HG02981 (cell line): ENCODE data around the gene PADI1.

ENCODE experiments used
- ATAC-seq: cut with Tn5 transposase; IDR thresholded peaks from one replicate; pipeline ENCODE4 v1.9.1; 2021; ENCODE audit warnings: mild to moderate bottlenecking, moderate library complexity; ENCODE audit not compliant: unreplicated experiment

Gene PADI1

DNA sequence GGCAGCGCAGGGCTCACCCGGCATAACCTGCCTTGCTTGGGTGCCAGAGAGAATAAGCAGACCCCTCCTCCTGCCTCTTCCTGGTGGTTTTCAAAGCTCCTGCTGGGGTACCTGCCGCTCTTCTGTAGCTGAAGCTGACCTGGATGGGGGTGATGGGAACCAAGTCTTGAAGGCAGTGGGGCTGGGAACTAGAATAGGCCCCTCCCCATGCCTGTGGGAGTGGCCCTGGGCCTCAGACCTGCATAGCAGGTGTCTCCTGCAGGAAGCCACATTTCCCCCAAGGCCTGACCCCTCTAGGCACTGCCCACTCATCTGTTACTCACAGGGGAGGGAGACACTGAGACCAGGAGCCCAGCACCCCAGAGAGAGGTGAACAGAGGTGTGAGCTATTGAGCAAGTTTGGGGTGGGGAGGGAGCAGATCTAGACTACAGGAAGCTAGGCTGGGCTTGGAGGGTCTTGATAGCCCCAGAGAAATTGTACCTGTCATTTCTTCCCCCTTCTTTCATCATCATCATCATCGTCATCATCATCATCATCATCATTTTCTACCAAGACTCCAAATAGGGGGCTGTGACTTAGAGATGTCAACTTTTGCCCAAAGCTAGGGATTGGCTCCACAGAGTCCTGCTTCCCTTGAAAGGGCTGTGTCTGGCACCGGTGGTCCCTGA is 10.1 kb downstream of the PADI1 start:
- no peak for ATAC-seq

DNA sequence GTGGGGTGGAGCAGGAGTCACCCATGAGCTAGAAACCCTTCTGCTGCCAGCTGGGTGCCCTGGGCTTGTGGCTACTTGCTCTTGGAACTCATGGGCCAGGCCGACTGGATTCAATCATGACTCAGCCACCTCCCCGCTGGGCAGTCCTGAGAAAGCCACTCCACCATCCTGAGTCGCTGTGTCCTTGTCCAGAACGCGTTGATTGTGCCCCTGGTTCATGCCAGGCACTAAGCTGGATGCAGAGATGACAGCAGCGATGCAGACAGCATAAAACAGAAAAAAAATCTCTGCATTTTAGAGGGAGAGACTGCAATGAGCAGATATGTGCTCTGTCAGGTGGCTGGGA is 10.6 kb downstream of the PADI1 start:
- ATAC-seq: no peak

DNA sequence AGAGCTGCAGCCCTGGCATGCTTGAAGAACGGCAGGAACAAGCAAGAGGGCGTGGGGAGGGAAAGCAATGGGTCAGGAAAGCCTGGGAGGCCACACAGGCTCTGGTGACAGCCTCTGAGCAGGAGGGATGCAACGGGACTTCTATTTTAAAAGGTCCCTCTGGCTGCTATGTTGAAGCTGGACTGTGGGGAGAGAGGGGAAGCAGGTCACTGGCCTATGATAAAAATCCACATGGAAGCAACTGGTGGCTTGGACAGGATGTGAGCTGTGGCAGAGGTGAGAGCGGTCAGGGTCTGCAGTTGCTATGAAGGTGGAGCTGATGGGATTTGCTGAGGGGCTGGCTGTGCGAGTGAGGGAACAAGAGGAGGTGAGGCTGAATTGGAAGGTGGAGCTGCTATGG is 11.2 kb downstream of the PADI1 start:
- no peak for ATAC-seq

DNA sequence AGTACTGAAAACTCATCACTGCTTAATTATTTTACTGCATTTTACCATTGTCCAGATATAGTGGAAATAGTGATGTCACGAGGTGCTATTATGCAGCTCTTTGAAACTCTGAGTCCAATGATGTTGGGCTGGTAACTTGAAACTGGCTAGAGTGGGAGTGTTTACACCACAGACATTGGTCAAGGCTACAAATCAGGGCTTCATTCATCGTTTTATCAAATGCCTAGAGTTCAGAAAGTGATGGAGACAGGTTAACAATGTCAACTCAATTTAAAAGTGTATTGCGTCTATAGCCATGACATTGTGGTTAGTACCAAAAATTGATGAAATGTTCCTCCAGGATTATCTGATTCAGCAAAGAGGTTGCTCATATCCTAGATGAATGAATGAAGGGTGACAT is 12.7 kb downstream of the PADI1 start:
- ATAC-seq: no peak

DNA sequence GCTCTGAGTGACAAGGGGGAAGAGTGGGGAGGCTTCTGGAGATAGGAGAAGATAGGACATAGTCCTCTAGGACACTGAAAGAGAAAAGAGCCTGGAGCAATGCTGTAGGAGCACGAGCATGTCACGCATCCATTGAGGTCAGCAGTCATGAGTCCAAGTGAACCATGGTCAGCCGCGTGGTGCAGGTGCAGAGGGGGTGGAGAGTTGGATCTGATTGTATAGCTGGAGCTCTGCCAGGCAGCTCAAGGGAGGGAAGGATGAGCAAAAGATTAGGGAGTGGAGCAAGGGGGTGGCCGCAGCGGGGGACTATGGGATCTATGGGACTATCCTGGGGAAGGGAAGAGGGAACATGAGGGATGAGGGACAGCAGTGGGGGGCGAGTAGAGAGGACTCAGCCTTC is 14.0 kb downstream of the PADI1 start:
- no peak for ATAC-seq

DNA sequence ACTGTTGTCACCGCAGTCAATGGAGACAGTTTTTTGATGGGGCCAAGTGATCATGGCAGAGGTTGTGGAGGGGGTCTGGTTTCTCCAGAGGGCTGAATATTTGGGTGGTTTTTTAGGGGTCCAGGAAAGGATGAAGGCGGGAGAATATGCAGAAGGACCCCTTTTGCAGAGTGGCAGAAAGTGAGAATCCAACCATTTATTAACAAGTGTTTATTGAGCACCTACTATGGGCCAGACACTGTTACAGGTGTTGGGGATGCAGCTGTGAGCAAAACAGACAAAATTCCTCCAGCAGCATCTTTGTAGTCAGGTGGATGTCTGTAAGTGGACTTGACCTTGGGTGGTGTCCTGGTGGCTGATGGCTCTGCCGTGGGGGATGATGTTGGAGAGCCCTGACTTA is 15.4 kb downstream of the PADI1 start:
- no peak for ATAC-seq

DNA sequence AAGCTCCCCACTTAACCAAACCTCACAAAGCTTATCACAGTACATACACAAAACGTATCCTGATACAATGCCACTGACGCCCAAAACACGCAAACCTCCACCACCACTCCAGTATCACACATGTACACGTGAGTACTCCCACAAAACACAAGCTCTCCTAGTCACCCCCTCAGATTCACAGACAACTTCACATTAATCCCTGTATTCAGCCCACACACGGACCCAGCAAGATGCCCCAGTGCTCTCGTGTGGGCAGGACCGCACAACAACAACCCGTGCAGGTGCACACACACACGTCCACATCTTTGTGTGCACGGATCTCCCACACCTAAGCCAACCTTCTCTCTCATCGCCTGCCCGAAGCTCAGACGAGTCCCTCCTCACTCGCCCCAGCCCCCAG is 17.6 kb downstream of the PADI1 start:
- no peak for ATAC-seq

DNA sequence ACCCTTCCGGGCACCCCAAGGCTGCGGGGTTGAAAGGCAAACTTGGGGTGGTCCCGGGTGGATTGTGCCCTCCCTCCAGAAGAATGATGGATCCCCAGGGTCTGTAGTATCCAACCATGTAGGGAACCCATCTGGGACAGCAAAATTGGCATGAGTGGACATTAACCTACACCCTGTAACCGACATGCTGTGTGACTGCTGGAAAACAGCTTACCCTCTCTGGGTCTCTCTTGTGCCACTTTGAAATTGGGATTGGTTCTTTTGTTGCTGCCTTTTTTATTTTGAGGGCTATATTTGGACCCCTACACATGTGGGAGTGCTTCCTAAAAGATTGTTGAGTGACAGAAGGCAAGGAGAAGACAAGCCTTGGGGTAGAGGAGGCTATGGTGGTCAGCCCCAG is 19.5 kb downstream of the PADI1 start:
- ATAC-seq: no peak

DNA sequence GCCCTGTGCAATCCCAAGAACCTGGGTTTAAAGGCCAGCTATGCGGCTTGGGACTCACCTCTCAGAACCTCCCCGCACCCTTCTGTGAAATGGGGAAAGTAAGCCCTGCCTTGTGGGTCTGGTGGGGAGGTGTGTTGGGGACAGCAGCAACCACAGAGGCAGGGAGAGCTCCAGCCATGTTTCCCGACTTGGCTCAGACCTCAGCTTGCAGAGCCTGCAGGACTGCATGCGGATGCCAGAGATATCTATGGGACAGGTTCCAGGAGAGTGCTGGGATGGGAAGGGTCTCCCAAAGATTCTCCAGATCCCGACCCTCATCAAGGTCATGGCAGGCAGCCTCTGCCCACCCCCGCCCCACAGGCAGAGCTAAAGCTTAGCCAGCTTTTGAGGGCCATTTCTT is 20.2 kb downstream of the PADI1 start:
- ATAC-seq: no peak

DNA sequence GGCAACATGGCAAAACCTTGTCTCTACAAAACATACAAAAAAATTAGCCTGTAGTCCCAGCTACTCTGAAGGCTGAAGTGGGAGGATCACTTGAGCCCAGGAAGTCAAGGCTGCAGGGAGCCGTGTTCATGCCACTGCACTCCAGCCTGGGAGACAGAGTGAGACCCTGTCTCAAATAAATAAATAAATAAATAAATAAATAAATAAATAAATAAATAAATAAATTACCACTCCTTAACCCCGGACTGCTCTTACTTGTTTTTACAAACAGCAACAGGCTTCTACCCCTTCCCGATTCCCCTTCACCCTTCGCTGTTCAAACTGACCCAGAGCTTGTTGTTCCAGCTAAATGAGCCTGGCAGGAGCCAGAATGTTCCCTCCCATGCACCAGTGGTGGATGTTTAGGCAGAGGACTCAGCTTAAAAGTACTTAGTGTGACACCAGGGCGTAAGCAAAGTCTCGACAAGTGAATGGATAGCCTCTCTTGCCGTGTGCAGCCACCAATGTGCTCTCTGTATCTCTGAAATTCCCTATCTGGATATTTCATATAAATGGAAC is 22.5 kb downstream of the PADI1 start:
- ATAC-seq: no peak

DNA sequence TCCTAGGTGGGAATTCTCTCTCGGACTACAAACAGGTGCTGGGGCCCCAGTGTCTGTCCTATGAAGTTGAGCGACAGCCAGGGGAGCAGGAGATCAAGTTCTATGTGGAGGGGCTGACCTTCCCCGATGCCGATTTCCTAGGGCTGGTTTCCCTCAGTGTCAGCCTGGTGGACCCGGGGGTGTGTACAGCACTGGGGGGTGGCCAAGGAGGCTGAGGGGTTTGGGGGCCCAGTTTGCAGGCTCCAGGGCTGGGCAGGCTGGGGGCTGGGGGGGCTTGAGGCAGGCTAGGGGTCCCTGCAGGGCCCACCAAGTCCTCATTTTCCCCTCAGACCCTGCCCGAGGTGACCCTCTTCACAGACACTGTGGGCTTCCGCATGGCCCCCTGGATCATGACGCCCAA is 23.7 kb downstream of the PADI1 start:
- no peak for ATAC-seq

DNA sequence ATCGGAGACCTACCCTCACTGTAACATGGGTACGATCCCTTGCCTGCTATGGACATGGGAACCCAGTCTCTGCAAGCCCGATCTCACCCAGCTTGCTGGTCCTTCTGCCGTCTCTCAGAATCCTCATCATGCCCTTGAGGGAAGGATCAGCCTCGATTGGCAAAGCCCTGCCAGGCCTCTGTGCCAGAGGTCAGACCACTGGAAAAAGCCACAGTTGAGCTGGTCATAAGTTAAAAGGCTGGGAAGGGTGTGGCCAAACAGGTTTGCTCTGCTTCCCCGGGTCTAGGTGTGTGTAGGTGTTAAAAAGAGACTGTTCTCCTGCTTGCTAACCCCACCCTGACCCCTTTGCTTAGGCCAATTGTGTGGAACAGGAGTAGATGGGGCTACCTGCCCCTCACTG is 24.5 kb downstream of the PADI1 start:
- no peak for ATAC-seq

DNA sequence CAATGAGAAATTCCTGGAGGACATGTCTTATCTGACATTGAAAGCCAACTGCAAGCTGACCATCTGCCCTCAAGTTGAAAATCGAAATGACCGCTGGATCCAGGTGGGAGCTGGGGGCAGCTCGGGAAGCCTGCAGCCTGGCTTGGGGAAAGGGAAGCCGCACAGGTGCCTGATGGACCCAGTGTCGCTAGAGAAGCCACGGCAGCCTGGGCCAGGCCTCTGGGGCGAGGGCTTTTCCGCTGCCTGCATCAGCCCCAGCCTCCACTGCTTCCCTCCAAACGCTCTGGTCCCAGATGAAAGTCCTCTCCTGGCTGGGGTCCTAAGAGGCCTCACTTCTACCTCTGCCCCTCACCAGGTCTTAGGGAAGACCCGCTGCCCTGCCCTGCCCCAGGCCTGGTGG is 25.2 kb downstream of the PADI1 start:
- no peak for ATAC-seq

DNA sequence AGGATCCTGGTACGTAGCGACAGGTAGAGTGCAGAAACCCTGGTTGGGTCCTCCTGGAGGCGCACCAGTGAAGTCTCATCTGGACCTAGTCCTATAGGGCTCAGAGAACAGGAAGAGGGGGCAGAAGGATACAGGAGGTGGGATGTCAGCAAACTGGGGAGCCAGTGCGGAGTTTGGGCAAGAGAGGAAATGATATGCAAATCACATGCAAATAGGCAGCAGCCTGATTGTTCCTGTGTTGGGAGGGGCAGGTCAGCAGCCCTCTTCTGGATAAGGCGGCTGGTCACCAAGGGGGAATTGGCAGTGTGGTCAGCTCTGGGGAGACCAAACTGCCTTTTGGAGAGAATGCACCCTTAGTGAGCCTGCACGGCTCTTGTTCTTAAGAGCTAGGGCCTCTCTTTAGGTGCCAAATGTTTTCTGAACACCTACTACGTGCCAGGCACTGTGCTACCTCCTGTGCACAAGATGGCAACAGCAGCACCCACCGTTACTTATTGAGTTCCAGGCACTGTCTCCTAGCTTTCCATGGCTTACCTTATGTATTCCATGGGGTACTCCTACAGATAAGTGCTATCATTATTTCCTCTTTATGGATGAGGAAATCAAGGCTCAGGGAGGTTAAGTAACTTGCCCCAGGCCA is 25.9 kb downstream of the PADI1 start:
- no peak for ATAC-seq

DNA sequence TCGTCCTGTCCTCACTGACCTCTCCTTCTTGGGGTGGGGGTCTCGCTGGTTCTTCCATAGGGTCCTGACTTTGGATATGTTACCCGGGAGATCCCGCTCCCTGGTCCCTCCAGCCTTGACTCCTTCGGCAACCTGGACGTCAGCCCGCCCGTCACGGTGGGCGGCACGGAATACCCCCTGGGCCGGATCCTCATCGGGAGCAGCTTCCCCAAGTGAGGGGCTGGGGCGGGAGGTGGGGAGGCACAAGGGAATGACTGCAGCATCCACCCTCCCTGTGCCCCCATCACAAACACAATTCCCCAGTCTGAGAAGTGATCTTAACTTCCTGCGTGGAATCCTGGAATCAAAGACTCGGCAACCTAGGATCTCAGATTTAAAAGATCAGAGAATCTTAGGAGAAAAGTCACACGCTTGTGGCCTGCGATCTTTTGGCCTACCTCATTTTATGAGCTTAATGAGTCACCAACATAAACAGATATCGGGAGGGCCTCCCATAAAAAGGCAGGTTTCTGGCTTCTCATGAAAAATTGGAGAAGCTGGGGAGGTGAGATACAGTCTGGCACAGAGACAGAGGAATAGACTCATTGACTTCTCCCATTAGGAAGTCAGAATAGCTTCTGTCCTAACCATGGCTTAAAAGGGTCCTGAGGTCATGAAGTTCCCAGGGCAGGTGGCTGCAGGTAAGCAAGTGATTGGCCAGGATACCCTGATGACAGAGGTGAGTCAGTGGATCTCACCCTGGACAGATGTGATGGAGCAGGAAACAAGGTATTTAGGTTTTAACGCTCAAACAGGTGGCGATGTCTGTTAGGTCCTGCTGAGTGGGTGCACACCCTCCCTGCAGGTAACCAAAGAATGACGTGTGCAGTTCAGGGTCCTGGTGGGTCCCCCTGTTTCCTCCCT is 28.1 kb downstream of the PADI1 start:
- no peak for ATAC-seq

DNA sequence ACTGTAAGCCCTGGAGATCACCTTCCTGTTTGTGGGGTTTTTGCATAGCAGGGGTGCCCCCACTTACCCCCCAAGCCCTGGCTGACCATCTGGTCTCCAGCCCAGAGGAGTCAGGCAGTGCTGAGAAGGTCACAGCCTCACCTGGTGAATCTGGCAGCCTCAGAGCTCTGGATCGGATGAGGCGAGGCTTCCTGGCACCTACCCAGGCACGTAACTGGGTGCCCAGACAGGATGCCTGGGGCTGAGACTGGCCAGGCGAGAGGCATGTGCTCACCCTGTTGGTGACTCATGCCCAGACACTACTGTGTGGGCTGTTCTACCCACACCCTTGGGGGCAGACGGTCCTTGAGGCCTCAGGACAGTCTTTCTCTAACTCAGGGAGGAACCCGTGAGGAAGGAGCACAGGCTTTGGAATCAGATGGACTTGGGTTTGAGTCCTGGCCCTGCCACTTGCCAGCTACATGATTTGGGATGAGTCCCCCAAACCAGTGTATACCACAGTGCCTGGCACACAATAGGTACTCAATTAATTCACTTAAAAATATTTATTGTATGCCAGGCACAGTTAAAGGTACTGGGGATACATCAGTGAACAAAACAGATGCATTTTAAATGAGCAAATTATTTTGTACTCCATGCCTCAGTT is 28.9 kb downstream of the PADI1 start:
- ATAC-seq: no peak

DNA sequence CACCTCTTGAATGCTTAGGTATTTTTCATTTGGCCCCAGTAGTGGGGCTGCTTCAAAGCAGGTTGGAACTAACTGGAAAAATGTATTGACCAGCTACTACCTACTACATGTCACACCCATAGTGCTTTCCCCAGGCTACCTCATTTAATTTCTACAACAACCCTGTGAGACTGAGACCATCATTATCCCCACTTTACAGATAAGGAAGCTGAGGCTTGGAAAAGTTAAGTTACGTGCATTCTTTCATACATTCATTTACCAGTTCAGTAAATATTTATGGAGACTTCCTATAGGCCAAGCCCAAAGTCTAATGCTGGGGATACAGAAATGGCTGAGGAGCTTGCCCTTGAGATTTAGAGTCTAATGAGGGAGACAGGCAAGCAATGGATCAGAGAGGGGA is 29.5 kb downstream of the PADI1 start:
- no peak for ATAC-seq

DNA sequence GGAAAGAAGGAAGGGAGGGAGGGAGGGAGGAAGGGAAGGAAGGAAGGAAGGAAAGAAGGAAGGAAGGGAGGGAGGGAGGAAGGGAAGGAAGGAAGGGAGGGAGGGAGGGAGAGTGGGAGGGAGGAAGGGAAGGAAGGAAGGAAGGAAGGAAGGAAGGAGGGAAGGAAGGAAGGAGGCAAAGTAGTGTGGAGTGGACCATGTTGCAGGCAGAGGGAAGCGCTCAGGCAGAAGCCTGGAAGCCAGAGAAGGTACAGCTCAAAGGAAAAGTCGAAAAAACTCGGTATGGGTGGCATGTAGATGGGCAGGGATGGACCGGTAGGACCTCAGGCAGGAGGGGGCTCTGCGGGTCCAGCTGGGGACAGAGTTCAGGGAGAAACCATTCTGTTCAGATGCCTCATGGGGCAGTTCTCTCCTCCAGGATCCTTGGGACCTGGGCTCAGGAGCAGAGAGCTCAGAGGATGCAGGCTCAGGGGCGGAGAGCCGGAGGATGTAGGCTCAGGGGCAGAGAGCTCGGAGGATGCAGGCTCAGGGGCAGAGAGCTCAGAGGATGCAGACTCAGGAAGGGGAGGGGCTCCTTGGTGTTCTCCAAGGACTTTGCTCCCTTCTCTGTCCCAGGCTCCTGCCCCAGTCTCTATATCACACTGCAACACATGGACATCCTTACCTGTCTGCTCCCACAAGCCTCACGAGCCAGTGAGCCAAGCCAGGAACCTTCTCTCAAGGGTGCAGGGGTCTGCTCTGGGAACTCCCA is 30.4 kb downstream of the PADI1 start:
- no peak for ATAC-seq

DNA sequence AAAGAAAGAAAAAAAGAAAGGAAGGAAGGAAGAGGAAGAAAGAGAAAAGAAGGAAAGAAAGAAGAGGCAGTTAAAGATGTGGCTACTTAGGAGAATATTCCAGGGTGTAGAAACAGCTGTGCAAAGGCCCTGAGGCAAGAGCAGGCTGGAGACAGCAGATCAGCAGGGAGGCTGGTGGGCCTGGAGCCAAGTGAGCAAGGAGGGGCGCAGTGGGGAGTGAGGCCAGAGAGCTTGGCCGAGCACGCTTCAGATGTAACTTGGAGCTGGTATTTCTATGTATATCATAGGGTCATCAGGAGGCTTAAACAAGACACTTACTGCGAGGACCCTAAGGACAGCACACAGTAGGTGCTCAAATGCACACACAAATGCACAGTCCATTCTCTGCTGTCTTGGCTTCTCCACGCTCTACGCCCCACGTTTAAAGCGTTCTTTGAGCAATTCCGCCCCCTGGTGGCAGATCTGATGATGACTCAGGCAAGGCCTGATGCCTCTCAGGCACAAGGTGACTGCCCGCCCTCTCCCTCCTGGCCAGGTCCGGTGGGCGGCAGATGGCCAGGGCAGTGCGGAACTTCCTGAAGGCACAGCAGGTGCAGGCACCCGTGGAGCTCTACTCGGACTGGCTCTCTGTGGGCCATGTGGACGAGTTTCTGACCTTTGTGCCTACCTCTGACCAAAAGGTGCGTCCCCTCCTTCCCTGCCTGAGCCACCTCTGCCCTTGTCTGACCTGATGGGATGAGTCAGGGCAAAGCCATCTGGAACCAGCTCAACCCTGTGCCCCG is 32.0 kb downstream of the PADI1 start:
- ATAC-seq: no peak

DNA sequence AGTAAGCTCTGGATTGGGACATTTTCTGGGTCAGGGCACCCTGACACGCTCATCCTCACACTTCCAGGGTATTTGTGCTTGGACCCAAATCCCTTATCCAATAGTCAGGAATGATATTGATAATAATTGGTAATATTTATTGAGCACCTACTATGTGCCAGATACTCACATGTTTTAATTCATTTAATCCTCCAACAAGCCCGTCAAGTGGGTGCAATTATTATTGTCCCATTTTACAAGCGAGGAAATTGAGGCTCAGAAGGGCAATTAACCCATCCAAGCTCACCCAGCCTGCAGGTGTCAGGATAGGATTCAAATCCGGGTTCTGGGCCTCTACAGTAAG is 32.6 kb downstream of the PADI1 start:
- ATAC-seq: no peak
